Left renal cortex interstitium (tissue), 4 donors: ENCODE results near the gene DGKD. TPM values are rescaled to one million over a fixed set of nuclear protein-coding genes. Genes with fewer than 3 reads are reported as not detected.

ENCODE experiments used
- DNase-seq, 4 donors: peaks; one replicate each; pipeline ENCODE4 v3.0.0-alpha.2; 2013; ENCODE audit warnings: low read depth in 4 of 4, low spot score in 2 of 4, missing footprints in 1 of 4
- polyA plus RNA-seq, 4 donors: library from polyadenylated mRNA; unstranded; fragments of 120-200 nt; gene quantifications; one replicate each; pipeline ENCODE4 v1.2.1, GENCODE V29; 2013; ENCODE audit not compliant: insufficient read length in 4 of 4

The DGKD gene
- polyA plus RNA-seq, 4 donors = 16.9 to 36.2 (median 26.8) TPM

GRCh38 chr2:233455491-233455890 lies 101.2 kb downstream of the DGKD start:
- no peak for DNase-seq

GRCh38 chr2:233456111-233456510 lies 101.8 kb downstream of the DGKD start:
- DNase-seq = no peak

- DNase-seq = no peak
Observed at GRCh38 chr2:233456934-233457333, 102.6 kb downstream of the DGKD start.

GRCh38 chr2:233457356-233457755 lies 103.1 kb downstream of the DGKD start:
- no peak for DNase-seq

DNA sequence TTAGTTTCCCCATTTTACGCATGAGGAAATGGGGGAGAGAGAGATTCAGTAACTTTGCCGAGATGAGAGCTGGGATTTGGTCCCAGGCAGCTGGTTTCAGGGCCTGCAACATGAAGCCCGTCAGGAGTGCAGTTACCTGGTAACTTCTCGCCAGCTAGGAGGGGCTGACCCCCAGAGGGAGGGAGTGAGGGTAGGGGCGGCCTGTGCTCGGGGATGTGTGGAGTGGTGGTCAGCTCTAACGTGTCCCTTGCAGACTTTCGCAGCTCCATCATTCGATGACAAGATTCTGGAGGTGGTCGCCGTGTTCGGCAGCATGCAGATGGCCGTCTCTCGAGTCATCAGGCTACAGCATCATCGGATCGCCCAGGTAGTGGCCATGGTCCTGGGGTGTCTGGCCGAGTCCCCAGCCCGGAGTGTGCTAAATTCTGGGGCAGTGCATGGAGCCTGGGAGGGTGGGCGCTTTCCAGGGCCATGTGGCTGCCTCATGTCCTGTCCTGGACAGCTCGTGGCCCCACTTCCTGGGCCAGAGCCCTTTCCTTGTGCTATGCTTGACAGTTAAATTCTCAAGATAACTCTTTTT lies 103.8 kb downstream of the DGKD start:
- no peak for DNase-seq

DNA sequence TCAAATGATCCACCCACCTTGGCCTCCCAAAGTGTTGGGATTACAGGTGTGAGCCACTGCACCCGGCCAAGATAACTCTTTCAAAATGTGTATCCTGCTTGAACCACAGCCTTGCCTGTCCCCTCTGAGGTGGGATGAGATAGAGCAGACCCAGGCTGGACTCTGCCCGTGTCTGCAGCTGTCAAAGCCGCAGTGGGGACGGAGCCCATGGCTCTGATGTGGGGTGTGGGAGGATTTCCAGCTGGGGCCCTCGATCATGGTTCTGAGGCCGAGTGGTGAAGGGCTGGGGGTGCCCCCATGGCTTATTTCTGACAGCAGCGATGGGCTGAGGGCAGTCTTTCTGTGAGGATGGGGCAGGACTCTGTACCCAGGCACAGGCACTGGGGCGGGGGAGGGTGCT lies 104.5 kb downstream of the DGKD start:
- no peak for DNase-seq

GRCh38 chr2:233459426-233459825 lies 105.1 kb downstream of the DGKD start:
- no peak for DNase-seq

- no peak for DNase-seq
Observed at GRCh38 chr2:233460726-233461441, 106.6 kb downstream of the DGKD start.

DNA sequence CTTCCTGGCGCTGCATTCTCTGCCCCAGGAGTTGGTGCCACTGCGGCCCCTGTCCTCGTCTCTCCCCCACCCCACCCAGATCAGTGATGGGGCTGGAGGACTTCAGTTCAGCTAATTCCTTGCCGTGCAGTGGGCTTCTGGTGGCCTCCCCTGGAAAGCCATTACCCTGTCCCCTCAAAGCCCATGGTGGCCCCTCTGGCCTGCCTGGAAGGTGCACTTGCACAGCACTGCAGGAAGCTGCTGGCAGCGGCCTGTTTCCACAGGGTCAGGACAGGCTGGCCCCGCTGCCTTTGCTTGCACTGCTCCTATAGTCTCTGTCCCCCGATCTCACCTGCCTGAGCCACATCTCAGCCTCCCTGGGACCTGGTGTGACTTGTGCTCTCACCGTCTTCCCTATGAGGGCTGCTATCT lies 107.2 kb downstream of the DGKD start:
- DNase-seq = no peak

- no peak for DNase-seq
Observed at GRCh38 chr2:233462202-233462785, 108.0 kb downstream of the DGKD start.

DNA sequence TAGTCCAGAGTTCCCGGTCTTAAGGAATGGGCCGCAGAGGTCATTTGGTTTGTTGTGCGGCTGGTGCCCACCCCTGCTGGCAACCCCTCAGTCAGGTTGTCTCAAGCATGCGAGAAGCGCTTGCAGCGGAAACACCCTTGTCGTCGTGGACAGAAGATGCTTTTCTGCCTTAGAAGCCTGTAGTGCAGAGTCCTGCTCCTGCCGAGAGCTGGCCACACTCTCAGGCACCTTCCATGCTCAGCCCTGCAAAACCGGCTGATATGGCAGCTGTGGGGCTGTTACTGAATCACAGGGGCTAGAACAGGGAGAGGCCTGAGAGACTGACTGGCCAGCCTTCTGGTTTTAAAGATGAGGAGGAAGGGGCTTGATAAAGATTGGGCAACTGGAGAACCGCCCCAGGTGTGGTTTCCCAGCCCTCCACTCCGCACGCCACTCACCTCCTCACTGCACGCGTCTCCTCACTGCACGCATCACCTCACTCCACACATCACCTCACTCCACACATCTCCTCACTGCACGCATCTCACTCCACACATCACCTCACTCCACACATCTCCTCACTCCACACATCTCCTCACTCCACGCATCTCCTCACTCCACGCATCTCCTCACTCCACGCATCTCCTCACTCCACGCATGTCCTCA lies 108.7 kb downstream of the DGKD start:
- no peak for DNase-seq

DNA sequence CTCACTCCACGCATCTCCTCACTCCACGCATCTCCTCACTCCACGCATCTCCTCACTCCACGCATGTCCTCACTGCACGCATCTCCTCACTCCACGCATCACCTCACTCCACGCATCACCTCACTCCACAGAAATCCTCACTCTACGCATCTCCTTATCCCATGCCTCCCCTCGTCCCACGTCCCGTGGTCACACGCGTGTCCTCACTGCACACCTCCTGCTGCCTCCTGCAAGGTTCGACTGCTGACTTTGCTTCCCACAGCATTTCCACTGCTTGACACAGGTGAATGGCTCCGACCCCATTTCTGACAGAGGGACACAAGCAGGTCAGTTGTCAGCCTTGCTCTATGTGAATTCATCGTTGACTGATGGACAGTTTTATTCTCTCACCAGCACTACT lies 109.3 kb downstream of the DGKD start:
- DNase-seq = no peak

- DNase-seq = no peak
Observed at GRCh38 chr2:233464056-233464455, 109.8 kb downstream of the DGKD start.

DNA sequence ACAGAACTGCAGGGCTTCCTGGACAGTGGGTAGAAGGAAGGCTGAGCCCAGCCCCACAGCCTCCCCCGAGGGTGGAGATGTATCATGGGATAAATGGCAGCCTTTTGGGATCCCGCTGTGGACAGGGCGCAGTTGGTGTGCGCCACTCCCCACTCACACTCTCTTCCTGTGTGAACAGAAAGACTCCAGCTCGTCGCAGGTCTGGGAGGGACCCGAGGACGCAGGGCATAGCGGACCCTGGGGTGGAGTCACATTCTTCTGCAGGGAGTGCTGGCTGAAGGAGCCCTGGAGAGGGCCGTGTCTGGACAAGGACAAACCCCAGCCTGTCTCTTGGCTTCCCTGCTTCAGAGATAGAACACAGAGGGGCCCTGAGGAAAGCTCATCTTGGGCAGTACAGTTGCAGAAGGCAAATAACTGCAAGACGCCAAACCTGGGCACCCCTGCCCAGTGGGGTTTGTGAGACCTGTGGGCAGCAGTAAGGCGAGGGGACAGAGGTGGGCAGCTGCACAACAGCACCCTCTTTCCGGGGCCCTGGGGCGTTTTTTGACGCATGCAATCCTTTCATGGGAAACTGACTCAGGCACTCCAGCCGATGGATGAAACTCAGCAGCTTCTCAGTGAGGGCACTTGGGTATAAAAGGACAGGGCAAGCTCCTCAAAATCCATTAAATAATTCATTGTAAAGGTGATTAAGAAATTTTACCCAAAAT lies 110.4 kb downstream of the DGKD start:
- DNase-seq = no peak

DNA sequence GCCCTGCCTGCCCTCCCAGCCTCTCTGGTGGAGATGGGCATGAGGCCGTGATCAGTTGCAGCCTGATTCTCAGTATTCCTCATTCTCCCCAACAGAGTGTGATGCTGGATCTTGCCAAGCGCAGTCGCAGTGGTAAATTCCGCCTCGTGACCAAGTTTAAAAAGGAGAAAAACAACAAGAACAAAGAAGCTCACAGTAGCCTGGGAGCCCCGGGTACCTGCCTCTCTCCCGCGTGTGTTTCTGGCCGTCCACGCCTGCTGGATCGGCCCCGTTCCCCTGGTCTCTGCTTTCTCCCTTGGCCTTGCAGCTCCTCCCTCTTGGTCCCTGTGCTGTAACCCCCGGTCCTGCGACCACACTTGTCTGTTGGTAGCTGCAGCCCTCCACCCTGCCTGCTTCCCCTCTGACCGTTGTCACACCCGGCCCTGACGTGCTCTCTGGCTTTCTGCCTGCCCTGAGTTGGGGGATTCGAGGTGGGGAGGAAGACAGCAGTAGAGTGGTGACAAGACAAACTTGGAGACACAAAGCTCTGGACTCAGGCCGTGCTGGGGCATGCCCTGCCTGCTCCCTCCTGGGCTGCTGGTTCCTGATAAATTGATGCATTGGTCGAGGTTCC lies 112.8 kb downstream of the DGKD start:
- no peak for DNase-seq

- DNase-seq = no peak
Observed at GRCh38 chr2:233468047-233468740, 113.9 kb downstream of the DGKD start.

- no peak for DNase-seq
Observed at GRCh38 chr2:233468741-233469110, 114.4 kb downstream of the DGKD start.

GRCh38 chr2:233469261-233470010 lies 115.1 kb downstream of the DGKD start:
- no peak for DNase-seq

GRCh38 chr2:233470011-233470687 lies 115.9 kb downstream of the DGKD start:
- DNase-seq = peak in 2 of 4 donors; percentile 23 to 32
